HS-5 (cell line): ENCODE data around the gene SLC16A6.
A peak's percentile ranks its signal among the peaks of the same experiment; 100 is the strongest.
"Not testable (repeated sequence)": the region's sequence is repeated elsewhere in the genome, so short reads cannot be mapped to it uniquely, and the experiment has no call there.

ENCODE experiments used
- DNase-seq: peaks from one replicate; pipeline ENCODE4 v3.0.0-alpha.2; 2012; ENCODE audit warnings: low read depth

SLC16A6 gene

DNA sequence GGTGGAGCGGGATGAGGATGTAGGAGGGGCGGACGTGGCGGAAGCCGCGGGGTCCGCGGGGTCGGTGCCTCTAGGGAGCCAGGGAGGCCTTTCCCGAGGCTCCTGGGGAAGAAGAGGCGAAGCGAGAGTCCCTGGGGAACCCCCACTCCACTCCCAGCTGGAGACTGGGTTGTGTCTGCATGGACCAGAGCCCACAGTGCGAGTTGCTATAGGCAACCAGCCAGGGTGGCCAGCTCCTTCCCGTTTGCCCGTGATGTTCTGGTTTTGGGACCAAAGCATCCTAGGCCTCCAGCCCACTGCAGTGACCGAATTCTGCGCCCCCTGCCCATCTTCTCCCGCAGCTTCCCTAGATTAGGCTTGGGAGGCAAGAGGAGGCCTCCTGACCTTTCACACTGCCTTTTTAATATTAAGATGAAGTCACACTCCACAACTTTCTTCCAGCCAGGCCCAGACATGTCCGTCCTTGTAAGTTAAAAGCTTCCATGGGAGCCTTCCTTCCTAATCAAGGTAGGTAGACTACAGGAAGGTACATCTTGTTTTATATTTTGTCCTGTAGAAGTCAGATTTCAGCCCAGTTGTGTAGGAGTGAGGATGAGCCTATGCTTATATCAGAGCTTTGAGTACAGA, 42.6 kb downstream of the SLC16A6 start:
- peak; percentile 18 for DNase-seq

GRCh38 chr17:68247445-68248198, 43.3 kb downstream of the SLC16A6 start, which contains the start of gene AMZ2:
AMZ2 (plus strand) TSS chr17:68248043; CDS start chr17:68250188, 2,145 bp downstream.
- DNase-seq, result peak; percentile 69

DNA sequence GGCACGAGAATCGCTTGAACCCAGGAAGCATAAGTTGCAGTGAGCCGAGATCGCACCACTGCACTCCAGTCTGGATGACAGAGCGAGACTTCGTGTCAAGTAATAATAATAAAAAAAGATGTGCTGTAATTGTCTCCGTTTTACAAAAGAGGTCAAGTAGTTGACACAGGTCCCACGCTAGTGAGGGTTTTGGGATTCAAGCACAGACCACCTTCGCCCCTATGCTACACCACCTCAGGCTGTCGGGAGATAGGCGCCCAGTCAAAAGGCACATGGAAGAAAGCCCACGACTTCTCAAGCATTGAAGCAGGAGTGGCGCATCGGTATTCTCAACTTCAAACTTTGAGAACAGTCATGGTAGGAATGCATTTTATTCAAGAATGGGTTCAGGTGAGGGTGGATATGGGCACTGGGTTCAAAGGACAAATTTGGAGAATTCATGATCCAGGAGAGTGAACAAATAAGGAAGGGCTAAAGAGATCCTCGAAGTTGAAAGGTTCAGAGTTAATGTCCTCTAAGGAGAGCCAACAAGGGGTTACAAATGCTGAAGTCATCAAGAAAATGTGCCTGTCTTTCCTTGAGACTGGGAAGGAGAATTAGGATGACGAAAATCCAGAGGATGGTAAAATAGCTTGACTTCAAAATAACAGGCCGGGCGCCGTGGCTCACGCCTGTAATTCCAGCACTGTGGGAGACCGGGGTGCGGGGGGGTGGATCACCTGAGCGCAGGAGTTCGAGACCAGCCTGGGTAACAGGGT, 44.5 kb downstream of the SLC16A6 start:
- no peak for DNase-seq

GRCh38 chr17:68239632-68240366, 51.1 kb downstream of the SLC16A6 start:
- DNase-seq, result no peak

DNA sequence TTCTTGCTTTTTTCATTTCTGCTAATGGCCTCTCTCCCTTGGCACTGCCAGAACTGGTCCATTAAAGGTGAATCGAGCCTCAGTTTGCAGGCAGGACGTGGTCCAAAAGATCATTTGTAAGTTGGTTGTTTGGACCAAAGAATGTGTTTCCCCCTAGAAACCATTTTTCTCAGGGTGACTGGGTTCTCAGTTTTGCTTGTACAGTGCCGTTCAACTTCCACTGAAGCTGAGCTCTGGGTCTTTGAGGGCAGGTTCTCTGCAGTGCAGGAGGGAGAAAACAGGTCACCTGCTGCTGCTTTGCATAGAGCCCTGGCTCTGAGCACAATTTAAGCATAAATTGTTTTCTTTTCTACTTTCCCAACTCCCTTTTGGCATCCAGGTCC, 52.1 kb downstream of the SLC16A6 start:
- no peak for DNase-seq

DNA sequence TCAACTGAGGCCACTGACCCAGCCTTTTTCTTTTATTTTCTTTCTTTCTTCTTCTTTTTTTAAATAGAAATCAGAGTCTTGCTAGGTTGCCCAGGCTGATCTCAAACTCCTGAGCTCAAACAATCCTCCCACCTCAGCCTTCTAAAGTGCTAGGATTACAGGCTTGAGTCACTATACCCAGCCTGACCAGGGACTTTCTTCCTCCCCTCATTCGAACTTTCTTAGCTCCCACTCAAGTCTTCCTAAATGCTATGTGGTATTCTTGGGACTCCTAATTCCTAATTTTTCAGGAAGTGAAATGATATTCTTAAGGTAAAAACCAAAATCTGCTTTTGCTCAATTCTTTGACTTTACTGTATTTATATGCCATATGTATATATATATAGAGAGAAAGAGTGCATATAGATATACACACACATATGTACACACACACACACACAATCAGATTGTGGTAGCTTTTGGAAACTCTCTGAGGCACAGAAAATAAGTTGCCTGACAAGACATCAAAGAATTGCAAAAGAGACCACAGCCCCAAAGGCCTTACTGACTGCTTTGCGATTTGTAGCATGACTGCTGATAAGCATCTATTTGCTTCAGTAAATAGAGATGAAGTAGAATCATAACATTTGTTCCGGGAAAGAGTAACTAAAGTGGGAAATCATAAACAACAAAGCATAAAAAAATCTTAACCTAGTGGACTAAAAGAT, 52.6 kb downstream of the SLC16A6 start:
- DNase-seq, result no peak

DNA sequence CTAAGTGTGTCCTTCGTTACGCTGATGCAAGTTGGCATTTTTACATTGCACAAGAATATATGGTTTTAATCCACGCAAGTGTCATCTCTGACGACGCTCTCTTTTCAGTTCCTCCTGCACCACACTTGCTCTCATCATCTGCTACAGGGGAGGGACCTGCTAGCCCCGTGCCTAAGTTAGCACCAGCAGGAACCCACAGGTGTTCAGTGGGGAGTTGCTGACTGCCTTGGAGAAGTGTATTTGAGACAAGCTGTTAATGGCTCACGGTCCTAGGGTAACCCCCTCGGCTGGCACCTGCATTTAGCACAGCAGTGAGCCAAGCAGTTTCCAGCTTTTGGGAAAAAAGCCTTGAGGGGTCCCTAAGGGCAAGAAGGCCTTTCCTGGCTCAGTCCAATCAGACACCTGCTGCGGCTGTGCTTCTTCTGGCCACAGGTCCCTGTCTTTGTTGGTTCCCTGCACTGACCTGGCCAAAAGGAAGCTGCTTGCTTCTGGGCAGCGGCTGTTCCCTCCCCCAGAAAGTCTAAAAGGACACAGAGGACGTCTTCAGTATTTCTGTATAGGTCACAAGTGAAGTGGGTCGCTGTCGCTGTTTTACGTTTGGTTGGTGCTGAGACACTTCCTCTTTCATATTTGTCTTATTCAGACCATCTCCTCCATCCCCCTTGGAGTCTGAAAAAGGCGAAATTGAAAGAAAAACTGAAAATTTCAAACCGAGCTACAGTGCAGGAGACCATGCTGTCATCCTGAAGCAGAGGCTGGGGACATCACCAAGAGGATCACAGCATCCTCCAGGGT, 53.4 kb downstream of the SLC16A6 start:
- DNase-seq, result not testable (repeated sequence)

DNA sequence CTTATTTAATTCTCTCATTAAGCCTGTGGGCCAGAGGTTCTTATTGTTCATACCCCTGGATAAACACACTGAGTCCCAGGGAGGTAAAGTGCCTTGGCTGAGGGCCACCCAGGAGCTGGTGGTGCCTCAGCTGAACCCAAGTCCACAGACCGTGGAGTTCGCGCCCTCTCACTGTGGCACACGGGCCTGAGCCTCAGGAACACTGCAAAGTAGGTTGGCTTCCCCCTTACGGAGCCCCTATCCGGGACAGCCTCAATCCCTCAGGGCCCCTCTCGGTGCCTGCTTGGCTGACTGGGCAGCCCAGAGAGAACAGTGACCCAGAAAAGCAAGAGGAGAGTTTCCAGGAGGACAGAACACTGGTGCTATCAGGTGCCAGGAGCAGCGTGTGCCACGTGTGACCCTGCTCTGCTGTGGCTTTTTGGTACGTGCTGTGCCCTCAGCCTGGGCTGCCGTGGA, 55.6 kb downstream of the SLC16A6 start:
- DNase-seq, result not testable (repeated sequence)

DNA sequence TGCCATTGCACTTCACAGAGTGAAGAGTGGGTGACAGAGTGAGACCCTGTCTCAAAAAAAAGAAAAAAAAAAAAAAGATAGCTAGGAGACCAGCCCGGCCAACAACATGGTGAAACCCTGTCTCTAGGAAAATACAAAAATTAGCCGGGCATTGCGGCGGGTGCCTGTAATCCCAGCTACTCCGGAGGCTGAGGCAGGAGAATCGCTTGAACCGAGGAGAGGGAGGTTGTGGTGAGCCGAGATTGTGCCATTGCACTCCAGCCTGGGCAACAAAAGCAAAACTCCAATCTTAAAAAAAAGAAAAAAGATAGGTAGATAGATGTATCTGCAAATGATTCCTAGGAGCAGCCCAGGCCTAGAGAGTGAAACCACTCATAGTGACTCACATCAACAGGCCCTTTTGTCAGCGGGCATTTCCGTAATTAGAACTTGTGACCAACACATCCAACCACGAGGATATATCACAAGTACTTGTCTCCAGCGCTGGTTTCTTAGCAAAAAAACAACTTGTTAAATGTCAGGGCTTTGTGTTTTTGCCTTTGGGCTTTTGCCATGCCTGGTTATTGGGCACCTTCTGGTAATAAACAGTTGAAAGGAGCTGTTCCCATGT, 56.1 kb downstream of the SLC16A6 start:
- not testable (repeated sequence) for DNase-seq

- DNase-seq, result not testable (repeated sequence)
These were observed 58.2 kb downstream of the SLC16A6 start for GRCh38 chr17:68232741-68233140.

- DNase-seq, result no peak
These were observed 59.4 kb downstream of the SLC16A6 start for GRCh38 chr17:68231541-68231940.

DNA sequence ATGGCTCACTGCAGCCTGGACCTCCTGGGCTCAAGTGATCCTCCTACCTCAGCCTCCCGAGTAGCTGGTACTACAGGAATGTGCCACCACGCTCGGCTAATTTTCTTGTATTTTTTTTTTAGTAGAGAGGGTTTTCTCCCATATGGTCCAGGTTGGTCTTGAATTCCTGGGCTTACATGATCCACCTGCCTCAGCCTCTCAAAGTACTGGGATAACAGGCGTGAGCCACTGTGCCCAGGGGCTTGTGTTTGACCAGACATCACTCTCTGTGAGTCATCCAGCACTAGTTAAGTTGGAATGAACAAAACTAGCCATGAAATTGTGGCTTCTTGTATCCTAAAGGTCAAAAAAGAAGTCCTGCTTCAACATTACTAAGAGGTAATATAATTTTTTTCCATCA, 59.8 kb downstream of the SLC16A6 start:
- DNase-seq, result not testable (repeated sequence)

- no peak for DNase-seq
These were observed 61.3 kb downstream of the SLC16A6 start for GRCh38 chr17:68229619-68230018.

DNA sequence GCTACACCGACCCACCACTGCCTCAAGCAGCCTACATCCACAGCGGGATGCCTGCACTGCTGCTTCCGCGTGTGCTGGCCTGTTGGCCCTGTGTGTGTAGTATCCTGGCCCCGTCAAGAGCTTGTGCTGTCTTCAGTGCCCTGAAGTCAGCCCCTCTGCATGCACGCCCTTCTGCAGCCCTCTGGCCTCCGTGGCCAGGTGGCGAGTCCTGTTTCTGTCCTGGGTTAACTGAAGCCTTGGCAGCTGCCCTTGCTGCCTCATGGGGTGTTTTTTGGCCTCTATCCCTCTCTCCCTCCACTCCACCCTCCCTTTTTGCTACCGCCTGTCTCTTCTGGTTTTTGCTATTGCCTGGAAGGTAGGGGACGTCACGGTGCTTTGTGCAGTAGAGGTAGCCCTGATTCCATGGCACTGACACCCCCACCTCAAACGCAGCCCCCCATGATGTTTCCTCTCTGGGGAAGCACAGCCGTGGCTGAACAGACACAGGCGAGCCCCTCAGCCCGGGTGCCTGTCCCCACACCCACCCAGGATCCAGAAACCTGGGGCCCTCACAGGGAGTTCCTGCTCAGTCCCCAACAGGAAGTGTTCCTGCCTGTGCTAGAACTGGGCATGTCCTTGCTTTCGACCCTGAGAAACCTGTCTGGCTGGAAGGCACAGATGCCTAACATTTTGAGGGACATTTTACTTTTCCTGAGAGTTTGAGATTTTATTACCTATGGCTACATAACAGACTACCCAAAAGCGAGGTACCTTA, 61.9 kb downstream of the SLC16A6 start:
- no peak for DNase-seq

- not testable (repeated sequence) for DNase-seq
These were observed 62.8 kb downstream of the SLC16A6 start for GRCh38 chr17:68228039-68228680.

DNA sequence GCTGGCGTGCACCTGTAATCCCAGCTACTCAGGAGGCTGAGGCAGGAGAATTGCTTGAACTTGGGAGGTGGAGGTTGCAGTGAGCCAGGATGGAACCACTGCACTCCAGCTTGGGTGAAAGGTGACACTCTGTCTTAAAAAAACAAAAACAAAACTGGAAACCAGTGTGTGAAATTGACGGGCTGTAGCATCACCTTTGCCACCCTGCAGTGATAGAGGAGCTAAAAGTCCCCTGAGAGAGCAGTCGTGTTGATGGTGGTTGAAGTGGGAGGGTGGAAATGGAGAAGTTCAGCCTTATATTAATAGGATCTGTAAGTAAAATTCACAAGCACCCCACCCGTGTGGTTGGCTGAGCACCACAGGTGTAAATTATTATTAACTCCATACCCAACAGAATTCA, 65.9 kb downstream of the SLC16A6 start:
- DNase-seq, result not testable (repeated sequence)

- no peak for DNase-seq
These were observed 68.3 kb downstream of the SLC16A6 start for GRCh38 chr17:68222606-68223005.

GRCh38 chr17:68221786-68222185, 69.1 kb downstream of the SLC16A6 start:
- no peak for DNase-seq

DNA sequence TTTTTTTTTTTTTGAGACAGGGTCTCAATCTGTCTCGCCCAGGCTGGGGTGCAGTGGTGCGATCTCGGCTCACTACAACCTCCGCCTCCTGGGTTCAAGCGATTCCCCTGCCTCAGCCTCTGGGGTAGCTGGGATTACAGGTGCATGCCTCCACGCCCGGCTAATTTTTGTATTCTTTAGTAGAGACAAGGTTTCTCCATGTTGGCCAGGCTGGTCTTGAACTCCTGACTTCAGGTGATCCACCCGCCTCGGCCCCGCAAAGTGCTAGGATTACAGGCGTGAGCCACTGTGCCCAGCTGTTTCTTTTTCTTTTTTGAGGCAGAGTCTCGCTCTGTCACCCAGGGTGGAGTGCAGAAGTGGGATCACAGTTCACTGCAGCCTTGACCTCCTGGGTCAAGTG, 70.1 kb downstream of the SLC16A6 start:
- DNase-seq, result not testable (repeated sequence)
